SK-N-SH treated with all-trans-retinoic acid at 6 μM for 48 hours (cell line): ENCODE measurements around the gene CCDC187.

ENCODE experiments used
- ATAC-seq: fragments of 200-7000 bp; cut with Tn5 transposase; 3 replicates; pipeline ENCODE4 v1.9.1; 2020; ENCODE audit warnings: mild to moderate bottlenecking, moderate library complexity
- ARNTL ChIP-seq: fragments of 450-650 bp; formaldehyde crosslinking; IDR thresholded peaks from 2 replicates; pipeline ENCODE4 v1.5.0; 2020; ENCODE audit warnings: low read depth, mild to moderate bottlenecking, moderate library complexity, borderline replicate concordance
- BACH2 ChIP-seq: fragments of 250-450 bp; sonication (Bioruptor Pico); IDR thresholded peaks from 2 replicates; pipeline ENCODE4 v1.9.0; 2021; ENCODE audit warnings: mild to moderate bottlenecking, borderline replicate concordance
- CREB5 ChIP-seq: fragments of 250-450 bp; sonication (Bioruptor Pico); IDR thresholded peaks from 2 replicates; pipeline ENCODE4 v1.5.1; 2020; ENCODE audit warnings: low read depth, mild to moderate bottlenecking, moderate library complexity
- CSDC2 ChIP-seq: fragments of 250-450 bp; sonication (Bioruptor Pico); IDR thresholded peaks from 2 replicates; pipeline ENCODE4 v1.5.0; 2020; ENCODE audit warnings: mild to moderate bottlenecking, moderate library complexity
- CSRNP3 ChIP-seq: fragments of 250-450 bp; sonication (Bioruptor Pico); IDR thresholded peaks from 2 replicates; pipeline ENCODE4 v1.5.1; 2021; ENCODE audit warnings: mild to moderate bottlenecking, moderate library complexity
- ESRRG ChIP-seq: fragments of 250-450 bp; sonication (Bioruptor Pico); IDR thresholded peaks from 2 replicates; pipeline ENCODE4 v1.6.1; 2021; ENCODE audit warnings: mild to moderate bottlenecking
- GLIS3 ChIP-seq: fragments of 250-450 bp; sonication (Bioruptor Pico); IDR thresholded peaks from 2 replicates; pipeline ENCODE4 v1.5.0; 2020; ENCODE audit warnings: mild to moderate bottlenecking, moderate library complexity
- ISL1 ChIP-seq: fragments of 250-450 bp; sonication (Bioruptor Pico); IDR thresholded peaks from 2 replicates; pipeline ENCODE4 v2.1.2; 2022; ENCODE audit warnings: mild to moderate bottlenecking, moderate library complexity
- OSR1 ChIP-seq: fragments of 250-450 bp; sonication (Bioruptor Pico); IDR thresholded peaks from 2 replicates; pipeline ENCODE4 v1.8.0; 2022; ENCODE audit warnings: moderate library complexity, mild to moderate bottlenecking, inconsistent platforms
- PATZ1 ChIP-seq: fragments of 250-450 bp; sonication (Bioruptor Pico); IDR thresholded peaks from 2 replicates; pipeline ENCODE4 v1.8.0; 2020; ENCODE audit warnings: mild to moderate bottlenecking, moderate library complexity, borderline replicate concordance
- POU6F1 ChIP-seq: fragments of 250-450 bp; sonication (Bioruptor Pico); IDR thresholded peaks from 2 replicates; pipeline ENCODE4 v1.8.0; 2021; ENCODE audit warnings: low read depth, mild to moderate bottlenecking, moderate library complexity, borderline replicate concordance
- PPARA ChIP-seq: fragments of 250-450 bp; sonication (Bioruptor Pico); IDR thresholded peaks from 2 replicates; pipeline ENCODE4 v1.5.0; 2020; ENCODE audit warnings: mild to moderate bottlenecking, borderline replicate concordance
- RARB ChIP-seq: fragments of 250-450 bp; sonication (Bioruptor Pico); IDR thresholded peaks from 2 replicates; pipeline ENCODE4 v1.8.0; 2021; ENCODE audit warnings: mild to moderate bottlenecking, moderate library complexity
- SNAI2 ChIP-seq: fragments of 250-450 bp; sonication (Bioruptor Pico); IDR thresholded peaks from 2 replicates; pipeline ENCODE4 v1.5.0; 2020; ENCODE audit warnings: mild to moderate bottlenecking, moderate library complexity
- TCF4 ChIP-seq: fragments of 250-450 bp; sonication (Bioruptor Pico); IDR thresholded peaks from 2 replicates; pipeline ENCODE4 v1.8.0; 2021; ENCODE audit warnings: mild to moderate bottlenecking, moderate library complexity, borderline replicate concordance
- TSHZ2 ChIP-seq: fragments of 250-450 bp; sonication (Bioruptor Pico); IDR thresholded peaks from 2 replicates; pipeline ENCODE4 v1.5.0; 2020; ENCODE audit warnings: mild to moderate bottlenecking, moderate library complexity
- ZFP30 ChIP-seq: fragments of 450-650 bp; formaldehyde crosslinking; IDR thresholded peaks from 2 replicates; pipeline ENCODE4 v1.5.0; 2022; ENCODE audit warnings: mild to moderate bottlenecking, moderate library complexity
- ZNF565 ChIP-seq: fragments of 450-650 bp; formaldehyde crosslinking; conservative IDR thresholded peaks from 2 replicates; pipeline ENCODE4 v1.5.0; 2020; ENCODE audit warnings: low read depth, mild to moderate bottlenecking, moderate library complexity
- ZNF70 ChIP-seq: fragments of 450-650 bp; formaldehyde crosslinking; IDR thresholded peaks from 2 replicates; pipeline ENCODE4 v1.5.0; 2020; ENCODE audit warnings: mild to moderate bottlenecking, moderate library complexity
- ZNF8 ChIP-seq: fragments of 450-650 bp; formaldehyde crosslinking; IDR thresholded peaks from 2 replicates; pipeline ENCODE4 v1.5.0; 2020; ENCODE audit warnings: mild to moderate bottlenecking, moderate library complexity

The CCDC187 gene

GRCh38 chr9:136325358-136325757, 21.5 kb upstream of the CCDC187 start (continued):
- TF ChIP-seq ZNF565 (no peak), ESRRG (no peak), OSR1 (CRISPR knock-in tag) (no peak), PPARA (no peak), CSRNP3 (CRISPR knock-in tag) (no peak)

GRCh38 chr9:136324501-136325300, 20.8 kb upstream of the CCDC187 start:
- TF ChIP-seq ARNTL: no peak
- no peak for TF ChIP-seq CREB5 (CRISPR knock-in tag)
- TF ChIP-seq SNAI2 (CRISPR knock-in tag): no peak
- TF ChIP-seq GLIS3 (CRISPR knock-in tag): no peak
- no peak for ATAC-seq

- no peak for TF ChIP-seq ZFP30 (CRISPR knock-in tag)
- no peak for TF ChIP-seq SNAI2 (CRISPR knock-in tag)
- no peak for TF ChIP-seq CSDC2
- TF ChIP-seq RARB: no peak
- no peak for TF ChIP-seq ZNF8
- TF ChIP-seq PATZ1 (CRISPR knock-in tag): no peak
- TF ChIP-seq ESRRG: no peak
- no peak for TF ChIP-seq OSR1 (CRISPR knock-in tag)
- no peak for TF ChIP-seq ARNTL
- TF ChIP-seq CREB5 (CRISPR knock-in tag): no peak
- no peak for TF ChIP-seq GLIS3 (CRISPR knock-in tag)
- TF ChIP-seq CSRNP3 (CRISPR knock-in tag): no peak
- no peak for TF ChIP-seq BACH2 (CRISPR knock-in tag)
- no peak for TF ChIP-seq ISL1
- TF ChIP-seq TSHZ2: no peak
- TF ChIP-seq POU6F1 (CRISPR knock-in tag): no peak
- TF ChIP-seq ZNF70 (CRISPR knock-in tag): no peak
- no peak for TF ChIP-seq TCF4 (CRISPR knock-in tag)
- ATAC-seq: no peak
Measured at GRCh38 chr9:136323371-136323789, 19.5 kb upstream of the CCDC187 start.
